Ovary (tissue), 3 donors: Measurements from ENCODE around the gene MAFG.

Source experiments
- EP300 ChIP-seq: sonication (generic); formaldehyde crosslinking; IDR thresholded peaks from one replicate; pipeline ENCODE4 v1.6.1; 2017; ENCODE audit warnings: antibody characterized with exemption
- POLR2A ChIP-seq: fragments of 450-650 bp; IDR thresholded peaks from one replicate; pipeline ENCODE4 v1.6.1; 2017; ENCODE audit warnings: antibody characterized with exemption, mild to moderate bottlenecking, moderate library complexity
- TF ChIP-seq, protein P1 (sequence below), 3 donors: fragments of 450-650 bp in 2 of 3; fragments of 200-600 bp in 1 of 3; IDR thresholded peaks; one replicate each; pipeline versions ENCODE4 v1.5.1 to v1.8.0; 2016 to 2022; ENCODE audit warnings: antibody characterized with exemption in 3 of 3, mild to moderate bottlenecking in 1 of 3
- donor health status: DM: no; HTN: no; CAD: no.

DNA sequence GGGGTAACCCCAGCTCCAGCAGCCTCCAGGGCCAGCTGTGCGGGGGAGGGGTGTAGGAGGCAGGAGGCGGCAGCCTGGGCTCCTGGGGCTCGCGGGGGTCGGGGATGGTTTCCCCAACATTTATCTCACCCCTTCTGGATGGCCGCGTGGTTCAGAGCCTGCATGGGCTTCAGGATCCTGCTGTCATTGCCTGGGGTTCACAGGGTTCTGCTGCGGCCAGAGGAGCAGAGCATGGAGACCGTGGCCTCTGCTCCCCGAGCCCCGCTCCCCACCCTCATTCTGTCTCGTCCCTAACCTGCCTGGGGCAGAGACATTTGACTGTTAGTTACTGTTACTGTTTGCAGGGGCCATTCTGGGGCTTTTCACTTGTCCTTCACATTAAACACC, 14.6 kb upstream of the MAFG start:
- TF ChIP-seq, protein P1, sequence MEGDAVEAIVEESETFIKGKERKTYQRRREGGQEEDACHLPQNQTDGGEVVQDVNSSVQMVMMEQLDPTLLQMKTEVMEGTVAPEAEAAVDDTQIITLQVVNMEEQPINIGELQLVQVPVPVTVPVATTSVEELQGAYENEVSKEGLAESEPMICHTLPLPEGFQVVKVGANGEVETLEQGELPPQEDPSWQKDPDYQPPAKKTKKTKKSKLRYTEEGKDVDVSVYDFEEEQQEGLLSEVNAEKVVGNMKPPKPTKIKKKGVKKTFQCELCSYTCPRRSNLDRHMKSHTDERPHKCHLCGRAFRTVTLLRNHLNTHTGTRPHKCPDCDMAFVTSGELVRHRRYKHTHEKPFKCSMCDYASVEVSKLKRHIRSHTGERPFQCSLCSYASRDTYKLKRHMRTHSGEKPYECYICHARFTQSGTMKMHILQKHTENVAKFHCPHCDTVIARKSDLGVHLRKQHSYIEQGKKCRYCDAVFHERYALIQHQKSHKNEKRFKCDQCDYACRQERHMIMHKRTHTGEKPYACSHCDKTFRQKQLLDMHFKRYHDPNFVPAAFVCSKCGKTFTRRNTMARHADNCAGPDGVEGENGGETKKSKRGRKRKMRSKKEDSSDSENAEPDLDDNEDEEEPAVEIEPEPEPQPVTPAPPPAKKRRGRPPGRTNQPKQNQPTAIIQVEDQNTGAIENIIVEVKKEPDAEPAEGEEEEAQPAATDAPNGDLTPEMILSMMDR (IDR thresholded peaks at IDR 0.05) = no peak
- no peak for TF ChIP-seq EP300
- no peak for TF ChIP-seq POLR2A
